Upper lobe of left lung (tissue), 4 donors: ENCODE results near the gene SPP1.

Source experiments
- CTCF ChIP-seq, 6 experiments: fragments of 450-650 bp in 4 of 6; fragments of 200-600 bp in 2 of 6; sonication (generic) in 2 of 6; IDR thresholded peaks; one replicate each; pipeline ENCODE4 v1.5.1; 2016 to 2019; ENCODE audit warnings: antibody characterized with exemption in 6 of 6
- EP300 ChIP-seq, 4 donors: sonication (generic); formaldehyde crosslinking; IDR thresholded peaks; one replicate each; pipeline ENCODE4 v1.5.1; 2017; ENCODE audit warnings: antibody characterized with exemption in 4 of 4, control low read depth in 2 of 4
- POLR2A ChIP-seq, 4 donors: fragments of 450-650 bp; IDR thresholded peaks; one replicate each; pipeline ENCODE4 v1.5.1; 2016 to 2017; ENCODE audit warnings: antibody characterized with exemption in 4 of 4, mild to moderate bottlenecking in 2 of 4
- POLR2AphosphoS5 ChIP-seq, 2 donors: sonication (generic); formaldehyde crosslinking; IDR thresholded peaks; one replicate each; pipeline ENCODE4 v1.5.1; 2017; ENCODE audit warnings: antibody characterized with exemption in 2 of 2

- no peak for TF ChIP-seq POLR2A (IDR thresholded peaks at IDR 0.05)
- no peak for TF ChIP-seq CTCF (IDR thresholded peaks at IDR 0.05)
- TF ChIP-seq EP300 (IDR thresholded peaks at IDR 0.05), result no peak
- no peak for TF ChIP-seq POLR2AphosphoS5 (IDR thresholded peaks at IDR 0.05)
Measured at GRCh38 chr4:88018466-88018865, 43.0 kb downstream of the SPP1 start.
